LNCaP clone FGC (cell line): ENCODE measurements around the gene CHEK1.
"Not testable (repeated sequence)": the region's sequence is repeated elsewhere in the genome, so short reads cannot be mapped to it uniquely, and the experiment has no call there.

Experiments
- DNase-seq: peaks from one replicate; pipeline ENCODE4 v3.0.0-alpha.2; 2011; ENCODE audit warnings: low read depth
- H3K4me3 ChIP-seq: 2 replicates; pipeline ENCODE4 v1.5.1; 2011; ENCODE audit warnings: mild to moderate bottlenecking, low read depth, low read length, control low read depth
- CTCF ChIP-seq: IDR thresholded peaks from 2 replicates; pipeline ENCODE4 v1.5.1; 2012; ENCODE audit warnings: mild to moderate bottlenecking; ENCODE audit not compliant: control insufficient read depth, insufficient read depth; ENCODE audit errors: extremely low read depth

Gene CHEK1

GRCh38 chr11:125689274-125689859 is 64.4 kb downstream of the CHEK1 start:
- DNase-seq = no peak
- TF ChIP-seq CTCF = no peak
- H3K4me3 ChIP-seq = no peak overlapping the region

DNA sequence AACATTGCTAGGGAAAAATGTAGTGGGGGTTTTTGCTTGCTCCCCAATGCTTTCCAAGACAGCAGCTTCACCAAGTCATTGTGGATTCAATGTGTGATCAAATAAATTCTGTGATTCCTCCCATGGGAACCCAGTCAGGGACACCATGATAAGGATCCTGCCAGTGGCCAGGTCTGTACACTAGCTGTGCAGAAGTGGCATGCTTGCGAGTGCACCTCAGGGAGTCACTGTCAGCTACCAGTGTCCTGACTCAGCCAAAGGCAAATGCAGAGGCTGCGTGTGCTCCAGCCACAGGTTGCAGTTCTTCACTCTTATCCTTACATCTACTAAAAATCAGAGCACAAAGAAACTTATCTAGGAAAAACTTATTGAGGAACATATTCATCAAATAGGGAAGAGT is 65.0 kb downstream of the CHEK1 start:
- H3K4me3 ChIP-seq = no peak overlapping the region
- no peak for DNase-seq
- no peak for TF ChIP-seq CTCF

DNA sequence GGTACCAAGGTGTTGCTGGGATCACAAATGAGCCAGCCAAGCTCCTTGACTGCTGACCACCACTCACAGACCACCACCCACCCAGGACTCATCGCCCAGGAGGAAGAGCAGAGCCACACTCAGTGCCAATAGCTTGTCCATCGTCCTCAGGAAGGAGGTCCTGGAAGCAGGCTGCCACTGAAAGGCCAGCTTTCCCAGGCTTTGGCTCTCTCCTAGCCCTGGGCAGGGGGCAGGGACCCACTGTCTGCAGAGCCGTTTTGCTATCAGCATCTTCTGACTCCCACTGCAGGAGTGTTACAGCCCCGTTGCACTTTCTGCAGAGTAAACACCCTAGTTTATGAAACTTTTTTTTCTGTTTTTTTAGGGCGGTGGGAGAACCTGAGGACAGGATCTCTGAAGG is 67.9 kb downstream of the CHEK1 start:
- H3K4me3 ChIP-seq = no peak overlapping the region
- no peak for DNase-seq
- TF ChIP-seq CTCF = no peak

- no peak for TF ChIP-seq CTCF
- no peak for DNase-seq
- H3K4me3 ChIP-seq = no peak overlapping the region
These were observed 70.0 kb downstream of the CHEK1 start for GRCh38 chr11:125694951-125695350.

DNA sequence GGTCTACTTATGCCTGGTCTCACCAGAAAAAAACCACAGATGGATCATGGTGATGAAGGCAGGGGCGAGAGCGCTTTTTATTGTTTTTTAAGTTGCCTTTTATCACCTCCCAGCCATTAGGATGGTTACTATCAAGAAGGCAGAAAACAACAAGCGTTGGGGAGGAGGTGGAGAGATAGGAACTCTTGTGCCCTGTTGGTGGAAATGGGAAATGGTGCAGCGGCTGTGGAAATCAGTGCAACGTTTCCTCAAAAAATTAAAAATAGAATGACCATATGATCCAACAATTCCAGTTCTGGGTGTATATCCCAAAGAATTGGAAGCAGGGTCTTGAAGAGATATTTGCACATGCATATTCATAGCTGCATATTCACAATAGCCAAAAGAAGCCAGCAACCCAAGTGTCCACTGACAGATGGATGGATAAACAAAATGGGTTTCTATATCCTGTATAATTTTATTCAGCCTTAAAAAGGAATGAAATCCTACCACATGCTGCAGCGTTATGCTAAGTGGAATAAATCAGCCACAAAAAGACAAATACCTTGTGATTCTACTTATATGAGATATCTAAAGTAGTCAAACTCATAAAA is 76.2 kb downstream of the CHEK1 start:
- TF ChIP-seq CTCF = no peak
- no peak for DNase-seq
- no peak overlapping the region for H3K4me3 ChIP-seq

DNA sequence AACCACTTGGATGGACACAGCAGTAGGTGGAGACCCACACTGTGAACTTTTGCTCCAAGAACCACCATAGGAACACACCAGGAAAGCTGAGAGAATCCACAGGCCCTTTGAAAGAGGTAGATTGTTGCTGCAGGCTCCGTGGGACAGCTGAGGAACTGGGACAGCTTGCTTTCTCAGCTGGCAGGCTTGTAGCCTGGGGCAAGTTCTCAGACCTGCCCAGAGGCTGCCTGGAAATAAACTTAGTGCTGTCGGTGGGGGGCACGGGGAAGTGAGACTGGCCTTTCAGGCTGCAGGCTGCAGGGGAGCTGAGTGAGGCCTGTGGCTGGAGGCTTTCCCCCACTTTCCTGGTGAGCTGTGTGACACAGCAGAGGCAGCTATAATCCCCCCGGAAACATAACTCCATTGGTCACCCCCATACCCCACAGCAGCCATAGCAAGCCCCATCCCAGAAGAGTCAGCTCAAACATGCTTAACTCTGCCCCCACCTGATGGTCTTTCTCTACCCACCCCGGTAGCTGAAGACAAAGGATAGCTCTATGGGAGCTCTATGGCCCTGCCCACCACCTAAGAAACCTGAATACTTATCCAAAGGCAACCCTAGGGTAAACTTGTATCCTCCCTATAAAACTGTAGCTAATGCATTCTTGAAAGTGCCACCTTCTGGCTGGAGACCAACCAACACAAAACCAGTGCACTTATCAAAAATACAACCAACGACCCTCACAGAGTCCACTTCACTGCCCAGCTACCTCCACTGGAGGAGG is 77.1 kb downstream of the CHEK1 start:
- no peak for TF ChIP-seq CTCF
- DNase-seq = no peak
- no peak overlapping the region for H3K4me3 ChIP-seq

- not testable (repeated sequence) for DNase-seq, H3K4me3 ChIP-seq
These were observed 79.7 kb downstream of the CHEK1 start for GRCh38 chr11:125704686-125705085.
